HepG2 (cell line): ENCODE measurements around the gene CLDN16. TPM values are rescaled to one million over a fixed set of nuclear protein-coding genes. Genes with fewer than 3 reads are reported as not detected.

Source experiments
- ATAC-seq: fragments of 200-7000 bp; cut with Tn5 transposase; 3 replicates; pipeline ENCODE4 v1.9.1; 2020; ENCODE audit warnings: mild to moderate bottlenecking, moderate library complexity
- BruUV-seq: library from RNA; stranded (reverse); fragments of 400-500 nt; replicated peaks from 2 replicates; lab custom pipeline; 2021; lab: Mats Ljungman, UMichigan
- CTCF ChIA-PET: fragments of 300-600 bp; formaldehyde crosslinking; extraction: SDS; loops from one replicate; lab custom pipeline; 2021; ENCODE audit warnings: low total read pairs, inconsistent platforms, low intra/inter-chr PET ratio; lab: Yijun Ruan, JAX
- POLR2A ChIA-PET: fragments of 350-600 bp; sonication (Branson Sonifier 250); formaldehyde crosslinking; loops from one replicate; lab custom pipeline; 2020; ENCODE audit warnings: antibody characterized with exemption, inconsistent platforms; lab: Yijun Ruan, JAX
- DNase-seq: peaks from one replicate; pipeline ENCODE4 v3.0.0-alpha.2; 2015; ENCODE audit warnings: low spot score
- FAIRE-seq: peaks from 3 replicates; lab custom pipeline; 2011; peaks lifted over from hg19 to GRCh38; lab: Jason Lieb, UNC
- H2AFZ ChIP-seq: one replicate; pipeline ENCODE4 v1.6.1; 2011; ENCODE audit warnings: low read length, inconsistent platforms
- H3K27ac ChIP-seq: fragments of 300-600 bp; 3 replicates; pipeline ENCODE4 v1.8.0; 2011; ENCODE audit warnings: mixed run types, mild to moderate bottlenecking, mixed read lengths, low read length, inconsistent platforms; ENCODE audit not compliant: insufficient read depth; ENCODE audit errors: extremely low read length
- H3K27me3 ChIP-seq, 2 experiments: fragments of 200-600 bp in 1 of 2; 2 replicates in 1 of 2; 3 replicates in 1 of 2; pipeline versions ENCODE4 v1.6.0 to v1.8.0; 2011; ENCODE audit warnings: low read length in 2 of 2, mild to moderate bottlenecking in 2 of 2, moderate library complexity in 2 of 2, inconsistent platforms in 1 of 2; ENCODE audit not compliant: insufficient read depth in 2 of 2, control insufficient read depth in 1 of 2
- H3K36me3 ChIP-seq, 2 experiments: fragments of 200-600 bp in 1 of 2; replicated peaks in 1 of 2; 2 replicates in 1 of 2; 3 replicates in 1 of 2; pipeline versions ENCODE4 v1.5.1 to v1.8.0; 2011; ENCODE audit warnings: low read length in 2 of 2, inconsistent platforms in 1 of 2; ENCODE audit not compliant: insufficient read depth in 2 of 2, control insufficient read depth in 1 of 2
- H3K4me1 ChIP-seq: 2 replicates; pipeline ENCODE4 v1.5.1; 2012; ENCODE audit warnings: low read length, inconsistent platforms; ENCODE audit not compliant: insufficient read depth
- H3K4me2 ChIP-seq: 2 replicates; pipeline ENCODE4 v1.6.0; 2011; ENCODE audit warnings: low read depth, low read length, inconsistent platforms
- H3K4me3 ChIP-seq, 3 experiments: fragments of 200-600 bp in 1 of 3; sonication (generic), shearing (Covaris generic) in 1 of 3; replicated peaks in 1 of 3; 2 replicates each; pipeline ENCODE4 v1.5.1; 2011 to 2016; ENCODE audit warnings: low read length in 3 of 3, inconsistent platforms in 2 of 3, low read depth in 2 of 3, mild to moderate bottlenecking in 2 of 3, control low read depth in 1 of 3, mixed read lengths in 1 of 3; ENCODE audit not compliant: insufficient read depth in 1 of 3
- H3K79me2 ChIP-seq: one replicate; pipeline ENCODE4 v1.6.1; 2011; ENCODE audit warnings: low read length, inconsistent platforms; ENCODE audit not compliant: insufficient read depth
- H3K9ac ChIP-seq: 2 replicates; pipeline ENCODE4 v1.6.0; 2011; ENCODE audit warnings: mild to moderate bottlenecking, low read depth, low read length, inconsistent platforms; ENCODE audit not compliant: insufficient read depth
- H3K9me3 ChIP-seq: 2 replicates; pipeline ENCODE4 v1.5.1; 2012; ENCODE audit warnings: mild to moderate bottlenecking, low read length
- H4K20me1 ChIP-seq: 2 replicates; pipeline ENCODE4 v1.6.0; 2011; ENCODE audit warnings: inconsistent platforms, mild to moderate bottlenecking, low read length, moderate library complexity; ENCODE audit not compliant: insufficient read depth
- BCL6 ChIP-seq: IDR thresholded peaks from 2 replicates; pipeline ENCODE4 v1.6.1; 2016; ENCODE audit warnings: missing genetic modification reagents, missing compliant biosample characterization
- CCDC6 ChIP-seq: sonication (generic); formaldehyde crosslinking; IDR thresholded peaks from 2 replicates; pipeline ENCODE4 v1.8.1; 2022; ENCODE audit warnings: mild to moderate bottlenecking, missing genetic modification reagents, moderate library complexity
- FOXO1 ChIP-seq: sonication (generic); formaldehyde crosslinking; IDR thresholded peaks from 2 replicates; pipeline ENCODE4 v1.4.0; 2020; ENCODE audit warnings: missing genetic modification reagents
- GABPA ChIP-seq, 2 experiments: IDR thresholded peaks; 2 replicates each; pipeline ENCODE4 v1.6.1; 2011 to 2016; ENCODE audit warnings: low read depth in 2 of 2, low read length in 1 of 2, missing biosample characterization in 1 of 2, missing genetic modification characterization in 1 of 2
- GATAD2A ChIP-seq: IDR thresholded peaks from 2 replicates; pipeline ENCODE4 v1.6.1; 2016
- GMEB2 ChIP-seq: IDR thresholded peaks from 2 replicates; pipeline ENCODE4 v1.6.1; 2016; ENCODE audit warnings: missing biosample characterization, missing genetic modification reagents, low read depth
- HCFC1 ChIP-seq: fragments of 150-350 bp; IDR thresholded peaks from 2 replicates; pipeline ENCODE4 v1.6.1; 2014; ENCODE audit warnings: low read depth, low read length
- MAFK ChIP-seq, 2 experiments: IDR thresholded peaks in 1 of 2; conservative IDR thresholded peaks in 1 of 2; 2 replicates each; pipeline ENCODE4 v1.6.1; 2011; ENCODE audit warnings: improper control_type of control experiment in 2 of 2, low read length in 2 of 2
- NCOR1 ChIP-seq: fragments of 200-600 bp; sonication (generic); IDR thresholded peaks from 2 replicates; pipeline ENCODE4 v1.7.0; 2017; ENCODE audit warnings: antibody characterized with exemption, low read length, borderline replicate concordance
- PHF8 ChIP-seq: sonication (generic); formaldehyde crosslinking; IDR thresholded peaks from 2 replicates; pipeline ENCODE4 v1.5.0; 2020; ENCODE audit warnings: missing genetic modification reagents
- RORA ChIP-seq: sonication (generic); formaldehyde crosslinking; IDR thresholded peaks from 2 replicates; pipeline ENCODE4 v1.5.0; 2020; ENCODE audit warnings: mild to moderate bottlenecking, missing genetic modification reagents, moderate library complexity
- RXRA ChIP-seq: sonication (generic); formaldehyde crosslinking; IDR thresholded peaks from 2 replicates; pipeline ENCODE4 v1.5.1; 2020; ENCODE audit warnings: missing genetic modification reagents
- SNAI1 ChIP-seq: sonication (generic); formaldehyde crosslinking; IDR thresholded peaks from 2 replicates; pipeline ENCODE4 v1.5.0; 2020; ENCODE audit warnings: mild to moderate bottlenecking, missing genetic modification reagents, borderline replicate concordance
- TMF1 ChIP-seq: sonication (generic); formaldehyde crosslinking; IDR thresholded peaks from 2 replicates; pipeline ENCODE4 v1.8.1; 2022; ENCODE audit warnings: low read depth, missing genetic modification reagents
- WIZ ChIP-seq: sonication (generic); formaldehyde crosslinking; IDR thresholded peaks from 2 replicates; pipeline ENCODE4 v1.5.1; 2020; ENCODE audit warnings: mild to moderate bottlenecking, missing genetic modification reagents
- YY1 ChIP-seq: IDR thresholded peaks from 2 replicates; pipeline ENCODE4 v1.6.1; 2011; ENCODE audit warnings: low read length, low read depth, moderate library complexity, mild to moderate bottlenecking; ENCODE audit not compliant: insufficient read depth, insufficient replicate concordance
- ZMYM3 ChIP-seq: sonication (generic); formaldehyde crosslinking; IDR thresholded peaks from 2 replicates; pipeline ENCODE4 v1.5.1; 2020; ENCODE audit warnings: mild to moderate bottlenecking, missing genetic modification reagents
- ZNF264 ChIP-seq: sonication (generic); formaldehyde crosslinking; IDR thresholded peaks from 2 replicates; pipeline ENCODE4 v1.4.0; 2020; ENCODE audit warnings: missing genetic modification reagents
- ZNF749 ChIP-seq: sonication (generic); formaldehyde crosslinking; IDR thresholded peaks from 2 replicates; pipeline ENCODE4 v1.8.0; 2022; ENCODE audit warnings: mild to moderate bottlenecking, missing genetic modification reagents, moderate library complexity, borderline replicate concordance
- WGBS: methylation state at CpG from one replicate; pipeline ENCODE4 v1.1.6; 2017; ENCODE audit warnings: low lambda C conversion rate; 5-methylcytosine and 5-hydroxymethylcytosine counted together
- in situ Hi-C: cut with HindIII; loops from 2 replicates; pipeline ENCODE4 v1.10.0; 2017; ENCODE audit warnings: low pct_unique_long_range_greater_than_20kb; ENCODE audit not compliant: extremely low pct_ligation_motif_present
- intact Hi-C: fragments of 100-400 bp; cut with micrococcal nuclease; formaldehyde crosslinking; loops from one replicate; pipeline ENCODE4 v1.10.0; 2022; ENCODE audit not compliant: unreplicated experiment
- polyA plus RNA-seq, 8 experiments: library from polyadenylated mRNA; depleted of rRNA in 3 of 8; stranded (reverse) in 7 of 8; unstranded in 1 of 8; fragments of >200 nt; fragmentation: Illumina TruSeq in 4 of 8; extraction: Trizol in 4 of 8; gene quantifications; 2 replicates each; pipeline versions ENCODE4 v1.2.1 to v1.2.3, GENCODE V29; 2011 to 2016; ENCODE audit warnings: low read depth in 4 of 8, missing spikeins in 1 of 8, mixed read lengths in 1 of 8; ENCODE audit not compliant: insufficient read depth in 1 of 8
- total RNA-seq, 5 experiments: library from RNA; depleted of rRNA; stranded (reverse); fragments of >200 nt; fragmentation: Illumina TruSeq; extraction: Trizol; gene quantifications; 2 replicates each; pipeline ENCODE4 v1.2.3, GENCODE V29; 2016; ENCODE audit warnings: low read depth in 1 of 5
- TF ChIP-seq, protein P1 (sequence below): sonication (generic); formaldehyde crosslinking; IDR thresholded peaks from 2 replicates; pipeline ENCODE4 v1.4.0; 2020; ENCODE audit warnings: missing genetic modification reagents
- TF ChIP-seq, protein P2 (sequence below): sonication (generic); formaldehyde crosslinking; IDR thresholded peaks from 2 replicates; pipeline ENCODE4 v1.9.0; 2021; ENCODE audit warnings: missing genetic modification reagents, borderline replicate concordance

CLDN16 gene
- total and polyA plus RNA-seq, 2 of the 13 experiments (the other 11 are each of a cell fraction or from before 2014, with no cell fraction given): 0.13 to 0.24 TPM

DNA sequence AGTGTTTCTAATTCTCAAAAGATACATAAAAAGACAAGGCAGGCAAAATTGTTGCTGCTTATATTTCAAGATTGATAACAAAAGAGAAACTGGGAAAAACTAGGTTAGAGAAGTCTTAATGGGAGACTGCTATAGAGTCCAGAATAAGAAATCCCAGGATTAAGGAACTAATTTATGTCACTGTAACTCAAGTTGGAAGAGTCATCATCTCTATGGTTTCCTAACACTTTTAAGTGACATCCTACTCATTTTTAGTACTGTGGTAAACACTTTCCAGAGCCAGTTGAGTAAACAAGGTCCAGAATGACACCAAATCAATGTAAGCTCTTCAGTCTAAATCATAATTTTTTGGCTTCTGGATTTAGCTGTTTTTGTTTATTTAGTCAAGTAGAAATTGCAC lies 8.0 kb downstream of the CLDN16 start (continued):
- TF ChIP-seq CCDC6 (CRISPR knock-in tag): no peak
- no peak for TF ChIP-seq PHF8 (CRISPR knock-in tag)
- TF ChIP-seq RORA (CRISPR knock-in tag): no peak
- no peak for TF ChIP-seq MAFK (conservative IDR thresholded peaks at IDR 0.05 in 1 of 2, IDR thresholded peaks at IDR 0.05 in 1 of 2; ENCODE audit: low read length in 2 of 2)
- TF ChIP-seq FOXO1 (CRISPR knock-in tag): no peak
- no peak for TF ChIP-seq SNAI1 (CRISPR knock-in tag)
- TF ChIP-seq ZMYM3 (CRISPR knock-in tag): no peak
- no peak for TF ChIP-seq GABPA (IDR thresholded peaks at IDR 0.05; ENCODE audit: low read depth, low read length)
- no peak for TF ChIP-seq GABPA (CRISPR knock-in tag; IDR thresholded peaks at IDR 0.05; ENCODE audit: low read depth)
- no peak for TF ChIP-seq TMF1 (CRISPR knock-in tag)
- TF ChIP-seq GATAD2A (CRISPR knock-in tag): no peak
- TF ChIP-seq, protein P1, sequence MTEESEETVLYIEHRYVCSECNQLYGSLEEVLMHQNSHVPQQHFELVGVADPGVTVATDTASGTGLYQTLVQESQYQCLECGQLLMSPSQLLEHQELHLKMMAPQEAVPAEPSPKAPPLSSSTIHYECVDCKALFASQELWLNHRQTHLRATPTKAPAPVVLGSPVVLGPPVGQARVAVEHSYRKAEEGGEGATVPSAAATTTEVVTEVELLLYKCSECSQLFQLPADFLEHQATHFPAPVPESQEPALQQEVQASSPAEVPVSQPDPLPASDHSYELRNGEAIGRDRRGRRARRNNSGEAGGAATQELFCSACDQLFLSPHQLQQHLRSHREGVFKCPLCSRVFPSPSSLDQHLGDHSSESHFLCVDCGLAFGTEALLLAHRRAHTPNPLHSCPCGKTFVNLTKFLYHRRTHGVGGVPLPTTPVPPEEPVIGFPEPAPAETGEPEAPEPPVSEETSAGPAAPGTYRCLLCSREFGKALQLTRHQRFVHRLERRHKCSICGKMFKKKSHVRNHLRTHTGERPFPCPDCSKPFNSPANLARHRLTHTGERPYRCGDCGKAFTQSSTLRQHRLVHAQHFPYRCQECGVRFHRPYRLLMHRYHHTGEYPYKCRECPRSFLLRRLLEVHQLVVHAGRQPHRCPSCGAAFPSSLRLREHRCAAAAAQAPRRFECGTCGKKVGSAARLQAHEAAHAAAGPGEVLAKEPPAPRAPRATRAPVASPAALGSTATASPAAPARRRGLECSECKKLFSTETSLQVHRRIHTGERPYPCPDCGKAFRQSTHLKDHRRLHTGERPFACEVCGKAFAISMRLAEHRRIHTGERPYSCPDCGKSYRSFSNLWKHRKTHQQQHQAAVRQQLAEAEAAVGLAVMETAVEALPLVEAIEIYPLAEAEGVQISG (CRISPR knock-in tag): no peak

GRCh38 chr3:190397889-190398288 lies 9.9 kb downstream of the CLDN16 start:
- DNase-seq: no peak
- ChIA-PET CTCF (no interaction called here), POLR2A (no interaction called here)
- H3K27me3 ChIP-seq: no peaks in the 10 kb centered on the region
- 48% methylated on average over 4 of the region's 4 CpGs for WGBS
- in situ Hi-C loops (no loop called here), intact Hi-C loops (no loop called here)
- no peaks in the 10 kb centered on the region for H3K36me3 ChIP-seq
- no peak overlapping the region for H2AFZ ChIP-seq
- H3K9me3 ChIP-seq: no peaks in the 10 kb centered on the region
- no peaks in the 10 kb centered on the region for H4K20me1 ChIP-seq
- H3K9ac ChIP-seq: no peak overlapping the region
- no peak for FAIRE-seq
- no peak overlapping the region for H3K4me2 ChIP-seq
- no peak for ATAC-seq
- H3K4me3 ChIP-seq: no peak overlapping the region
- no peaks in the 10 kb centered on the region for H3K4me1 ChIP-seq
- no TSS peak for BruUV-seq
- H3K27ac ChIP-seq: no peak overlapping the region
- H3K79me2 ChIP-seq: no peaks in the 10 kb centered on the region
- TF ChIP-seq YY1 (no peak), ZNF749 (CRISPR knock-in tag) (no peak), ZNF264 (CRISPR knock-in tag) (no peak), GMEB2 (CRISPR knock-in tag) (no peak), HCFC1 (no peak), BCL6 (CRISPR knock-in tag) (no peak), RXRA (CRISPR knock-in tag) (no peak), WIZ (CRISPR knock-in tag) (no peak), NCOR1 (no peak)
- TF ChIP-seq, protein P2, sequence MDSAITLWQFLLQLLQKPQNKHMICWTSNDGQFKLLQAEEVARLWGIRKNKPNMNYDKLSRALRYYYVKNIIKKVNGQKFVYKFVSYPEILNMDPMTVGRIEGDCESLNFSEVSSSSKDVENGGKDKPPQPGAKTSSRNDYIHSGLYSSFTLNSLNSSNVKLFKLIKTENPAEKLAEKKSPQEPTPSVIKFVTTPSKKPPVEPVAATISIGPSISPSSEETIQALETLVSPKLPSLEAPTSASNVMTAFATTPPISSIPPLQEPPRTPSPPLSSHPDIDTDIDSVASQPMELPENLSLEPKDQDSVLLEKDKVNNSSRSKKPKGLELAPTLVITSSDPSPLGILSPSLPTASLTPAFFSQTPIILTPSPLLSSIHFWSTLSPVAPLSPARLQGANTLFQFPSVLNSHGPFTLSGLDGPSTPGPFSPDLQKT (CRISPR knock-in tag): no peak
